H9 (cell line): ENCODE measurements around the gene RESP18. TPM values are rescaled to one million over a fixed set of nuclear protein-coding genes. Genes with fewer than 3 reads are reported as not detected.

ENCODE experiments used
- DNase-seq: peaks from one replicate; pipeline ENCODE4 v3.0.0-alpha.2; 2017
- H2AFZ ChIP-seq: one replicate; pipeline ENCODE4 v1.6.1; 2013; ENCODE audit warnings: mild to moderate bottlenecking, low read length, control low read depth, moderate library complexity
- H2AK5ac ChIP-seq: 2 replicates; pipeline ENCODE4 v1.6.1; 2013; ENCODE audit warnings: low read length, control low read depth, mixed read lengths; ENCODE audit not compliant: insufficient read length
- H2BK120ac ChIP-seq: one replicate; pipeline ENCODE4 v1.6.1; 2013; ENCODE audit warnings: low read depth, mild to moderate bottlenecking, low read length, control low read depth, inconsistent platforms; ENCODE audit not compliant: poor library complexity, severe bottlenecking
- H2BK12ac ChIP-seq: 2 replicates; pipeline ENCODE4 v1.6.1; 2013; ENCODE audit warnings: low read length, control low read depth, mixed read lengths, low read depth; ENCODE audit not compliant: insufficient read length
- H2BK15ac ChIP-seq: 2 replicates; pipeline ENCODE4 v1.6.1; 2013; ENCODE audit warnings: low read depth, low read length, control low read depth
- H2BK20ac ChIP-seq: one replicate; pipeline ENCODE4 v1.6.1; 2013; ENCODE audit warnings: low read depth, mild to moderate bottlenecking, low read length, control low read depth, inconsistent platforms; ENCODE audit not compliant: poor library complexity, severe bottlenecking
- H2BK5ac ChIP-seq: 2 replicates; pipeline ENCODE4 v1.6.1; 2013; ENCODE audit warnings: low read length, control low read depth, mixed read lengths; ENCODE audit not compliant: insufficient read length
- H3K14ac ChIP-seq: 2 replicates; pipeline ENCODE4 v1.6.1; 2013; ENCODE audit warnings: low read length, control low read depth; ENCODE audit not compliant: insufficient read depth
- H3K18ac ChIP-seq: 2 replicates; pipeline ENCODE4 v1.6.1; 2013; ENCODE audit warnings: low read depth, mild to moderate bottlenecking, mixed read lengths, low read length, control low read depth; ENCODE audit not compliant: insufficient read length
- H3K23ac ChIP-seq: 2 replicates; pipeline ENCODE4 v1.6.1; 2013; ENCODE audit warnings: low read length, control low read depth, mixed read lengths, low read depth; ENCODE audit not compliant: insufficient read length
- H3K23me2 ChIP-seq: 2 replicates; pipeline ENCODE4 v1.6.1; 2013; ENCODE audit warnings: low read depth, mild to moderate bottlenecking, mixed read lengths, low read length, control low read depth; ENCODE audit not compliant: insufficient read length, poor library complexity, severe bottlenecking
- H3K27ac ChIP-seq: 2 replicates; pipeline ENCODE4 v1.5.1; 2013; ENCODE audit warnings: low read length, control low read depth, mixed read lengths, low read depth; ENCODE audit not compliant: insufficient read length
- H3K27me3 ChIP-seq: 2 replicates; pipeline ENCODE4 v1.6.1; 2013; ENCODE audit warnings: low read length, control low read depth, inconsistent platforms; ENCODE audit not compliant: insufficient read depth
- H3K4ac ChIP-seq: 2 replicates; pipeline ENCODE4 v1.6.1; 2013; ENCODE audit warnings: low read depth, mild to moderate bottlenecking, control low read depth, inconsistent platforms, low read length, moderate library complexity
- H3K4me1 ChIP-seq: 2 replicates; pipeline ENCODE4 v1.6.1; 2013; ENCODE audit warnings: low read length, control low read depth, inconsistent platforms; ENCODE audit not compliant: insufficient read depth
- H3K4me2 ChIP-seq: 2 replicates; pipeline ENCODE4 v1.6.1; 2013; ENCODE audit warnings: low read length, control low read depth, mixed read lengths; ENCODE audit not compliant: insufficient read length, insufficient read depth
- H3K56ac ChIP-seq: 2 replicates; pipeline ENCODE4 v1.6.1; 2013; ENCODE audit warnings: low read depth, mild to moderate bottlenecking, mixed read lengths, low read length, control low read depth; ENCODE audit not compliant: insufficient read length
- H3K79me1 ChIP-seq: 2 replicates; pipeline ENCODE4 v1.6.1; 2013; ENCODE audit warnings: low read depth, mild to moderate bottlenecking, moderate library complexity, low read length, control low read depth, inconsistent platforms; ENCODE audit not compliant: insufficient read depth, poor library complexity, severe bottlenecking
- H3K79me2 ChIP-seq: 2 replicates; pipeline ENCODE4 v1.6.1; 2013; ENCODE audit warnings: low read length, control low read depth, inconsistent platforms; ENCODE audit not compliant: insufficient read depth
- H3K9ac ChIP-seq: 2 replicates; pipeline ENCODE4 v1.6.1; 2013; ENCODE audit warnings: low read length, control low read depth, mixed read lengths; ENCODE audit not compliant: insufficient read length; ENCODE audit errors: extremely low read depth
- H3K9me3 ChIP-seq: one replicate; pipeline ENCODE4 v1.6.1; 2013; ENCODE audit warnings: low read depth, low read length, inconsistent platforms; ENCODE audit not compliant: control insufficient read depth
- H3T11ph ChIP-seq: one replicate; pipeline ENCODE4 v1.6.1; 2013; ENCODE audit warnings: mild to moderate bottlenecking, low read length, control low read depth, inconsistent platforms
- H4K20me1 ChIP-seq: one replicate; pipeline ENCODE4 v1.6.1; 2013; ENCODE audit not compliant: control insufficient read depth, insufficient read length, insufficient read depth
- H4K5ac ChIP-seq: 2 replicates; pipeline ENCODE4 v1.6.1; 2013; ENCODE audit warnings: low read depth, mild to moderate bottlenecking, mixed read lengths, low read length, control low read depth; ENCODE audit not compliant: insufficient read length
- H4K8ac ChIP-seq: replicated peaks from 2 replicates; pipeline ENCODE4 v1.6.1; 2013; ENCODE audit warnings: low read length, control low read depth, mixed read lengths, low read depth; ENCODE audit not compliant: insufficient read length
- H4K91ac ChIP-seq: 2 replicates; pipeline ENCODE4 v1.6.1; 2013; ENCODE audit warnings: low read depth, mild to moderate bottlenecking, moderate library complexity, mixed read lengths, low read length, control low read depth; ENCODE audit not compliant: insufficient read length
- H3K27ac Mint-ChIP-seq, 3 experiments: 2 replicates in 2 of 3; 3 replicates in 1 of 3; pipeline ENCODE4 v1.8.0; 2020 to 2021; ENCODE audit warnings: mixed read lengths in 3 of 3, mild to moderate bottlenecking in 1 of 3, moderate library complexity in 1 of 3
- H3K27me3 Mint-ChIP-seq: 2 replicates; pipeline ENCODE4 v1.8.0; 2021; ENCODE audit warnings: low read depth, mild to moderate bottlenecking, moderate library complexity, mixed read lengths
- H3K36me3 Mint-ChIP-seq, 3 experiments: 2 replicates in 2 of 3; 3 replicates in 1 of 3; pipeline ENCODE4 v1.8.0; 2020 to 2021; ENCODE audit warnings: low read depth in 3 of 3, mixed read lengths in 3 of 3; ENCODE audit not compliant: insufficient read depth in 1 of 3
- H3K4me1 Mint-ChIP-seq, 2 experiments: 2 replicates each; pipeline ENCODE4 v1.8.0; 2020; ENCODE audit warnings: mixed read lengths in 2 of 2
- H3K4me3 Mint-ChIP-seq, 2 experiments: 2 replicates in 1 of 2; 3 replicates in 1 of 2; pipeline ENCODE4 v1.8.0; 2020 to 2021; ENCODE audit warnings: mild to moderate bottlenecking in 2 of 2, mixed read lengths in 2 of 2, moderate library complexity in 1 of 2
- H3K9me3 Mint-ChIP-seq, 2 experiments: 2 replicates in 1 of 2; 3 replicates in 1 of 2; pipeline ENCODE4 v1.8.0; 2020; ENCODE audit warnings: mild to moderate bottlenecking in 2 of 2, mixed read lengths in 2 of 2, moderate library complexity in 1 of 2
- CTCF ChIP-seq: fragments of 200-600 bp; sonication (generic); conservative IDR thresholded peaks from 3 replicates; pipeline ENCODE4 v1.8.0; 2021; ENCODE audit warnings: antibody characterized with exemption, mild to moderate bottlenecking
- WGBS: extraction: QIAGEN DNeasy Blood & Tissue Kit; methylation state at CpG from one replicate; pipeline ENCODE4 v1.1.7; 2013; ENCODE audit warnings: missing lambda C conversion rate, low lambda C conversion rate, mixed read lengths; ENCODE audit not compliant: insufficient read length; ENCODE audit errors: extremely low coverage; 5-methylcytosine and 5-hydroxymethylcytosine counted together
- total RNA-seq: library from RNA; stranded (reverse); gene quantifications from 2 replicates; pipeline ENCODE4 v1.2.1, GENCODE V29; 2021

RESP18 gene
- total RNA-seq, 1 experiment from 2014 or later, result not detected

- Histone ChIP-seq H2BK12ac (no peak overlapping the region), H3K56ac (no peak overlapping the region), H2BK5ac (no peak overlapping the region), H3K27me3 (no peaks in the 10 kb centered on the region), H3K4ac (no peak overlapping the region), H4K5ac (no peak overlapping the region), H3K79me1 (no peaks in the 10 kb centered on the region), H4K20me1 (no peaks in the 10 kb centered on the region), H3K9ac (no peak overlapping the region), H3T11ph (no peak overlapping the region), H4K91ac (no peak overlapping the region), H2AK5ac (no peak overlapping the region), H2BK120ac (no peak overlapping the region), H2BK20ac (no peak overlapping the region), H4K8ac (no peak overlapping the region), H3K4me2 (no peak overlapping the region), H2AFZ (no peak overlapping the region), H3K23me2 (no peaks in the 10 kb centered on the region), H3K23ac (no peak overlapping the region), H3K79me2 (no peaks in the 10 kb centered on the region), H3K18ac (no peak overlapping the region), H3K9me3 (no peaks in the 10 kb centered on the region), H3K4me1 (no peaks in the 10 kb centered on the region), H3K14ac (no peak overlapping the region), H2BK15ac (no peak overlapping the region), H3K27ac (no peak overlapping the region)
- Mint-ChIP-seq H3K9me3 (no peaks in the 10 kb centered on the region), H3K36me3 (no peaks in the 10 kb centered on the region), H3K4me3 (no peak overlapping the region), H3K4me1 (no peaks in the 10 kb centered on the region), H3K27me3 (peaks cover 46% of the 10 kb centered on the region), H3K27ac (no peak overlapping the region)
- TF ChIP-seq CTCF, result no peak
- no peak for DNase-seq
- WGBS, result no CpG with 5 or more reads among the region's 6 CpGs
Measured at GRCh38 chr2:219344751-219345430, 12.3 kb upstream of the RESP18 start.
